Measurements from ENCODE around the gene YIPF3. TPM values are rescaled to one million over a fixed set of nuclear protein-coding genes. Genes with fewer than 3 reads are reported as not detected.

The YIPF3 gene
- total RNA-seq, 2 donors from 2014 or later: 162 to 180 TPM

GRCh38 chr6:43476746-43477145 is 40.0 kb downstream of the YIPF3 start:
- TF ChIP-seq, protein P1, sequence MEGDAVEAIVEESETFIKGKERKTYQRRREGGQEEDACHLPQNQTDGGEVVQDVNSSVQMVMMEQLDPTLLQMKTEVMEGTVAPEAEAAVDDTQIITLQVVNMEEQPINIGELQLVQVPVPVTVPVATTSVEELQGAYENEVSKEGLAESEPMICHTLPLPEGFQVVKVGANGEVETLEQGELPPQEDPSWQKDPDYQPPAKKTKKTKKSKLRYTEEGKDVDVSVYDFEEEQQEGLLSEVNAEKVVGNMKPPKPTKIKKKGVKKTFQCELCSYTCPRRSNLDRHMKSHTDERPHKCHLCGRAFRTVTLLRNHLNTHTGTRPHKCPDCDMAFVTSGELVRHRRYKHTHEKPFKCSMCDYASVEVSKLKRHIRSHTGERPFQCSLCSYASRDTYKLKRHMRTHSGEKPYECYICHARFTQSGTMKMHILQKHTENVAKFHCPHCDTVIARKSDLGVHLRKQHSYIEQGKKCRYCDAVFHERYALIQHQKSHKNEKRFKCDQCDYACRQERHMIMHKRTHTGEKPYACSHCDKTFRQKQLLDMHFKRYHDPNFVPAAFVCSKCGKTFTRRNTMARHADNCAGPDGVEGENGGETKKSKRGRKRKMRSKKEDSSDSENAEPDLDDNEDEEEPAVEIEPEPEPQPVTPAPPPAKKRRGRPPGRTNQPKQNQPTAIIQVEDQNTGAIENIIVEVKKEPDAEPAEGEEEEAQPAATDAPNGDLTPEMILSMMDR (IDR thresholded peaks at IDR 0.05): no peak
- TF ChIP-seq POLR2AphosphoS5 (IDR thresholded peaks at IDR 0.05) (no peak), POLR2A (IDR thresholded peaks at IDR 0.05) (no peak)
- Histone ChIP-seq H3K9me3 (no peaks in the 10 kb centered on the region), H3K4me1 (replicated peaks) (peaks cover 7% of the 10 kb centered on the region), H3K27ac (peak overlapping the region; percentile 81 to 83), H3K36me3 (no peaks in the 10 kb centered on the region), H3K4me3 (peak overlapping the region; percentile 61 to 85), H3K27me3 (replicated peaks; ENCODE audit: insufficient read depth) (no peaks in the 10 kb centered on the region)
- intact Hi-C loops (cut with DNase I): no loop called here
- WGBS: 15% methylated on average over 2 of the region's 2 CpGs
- DNase-seq (ENCODE audit: low spot score): no peak

DNA sequence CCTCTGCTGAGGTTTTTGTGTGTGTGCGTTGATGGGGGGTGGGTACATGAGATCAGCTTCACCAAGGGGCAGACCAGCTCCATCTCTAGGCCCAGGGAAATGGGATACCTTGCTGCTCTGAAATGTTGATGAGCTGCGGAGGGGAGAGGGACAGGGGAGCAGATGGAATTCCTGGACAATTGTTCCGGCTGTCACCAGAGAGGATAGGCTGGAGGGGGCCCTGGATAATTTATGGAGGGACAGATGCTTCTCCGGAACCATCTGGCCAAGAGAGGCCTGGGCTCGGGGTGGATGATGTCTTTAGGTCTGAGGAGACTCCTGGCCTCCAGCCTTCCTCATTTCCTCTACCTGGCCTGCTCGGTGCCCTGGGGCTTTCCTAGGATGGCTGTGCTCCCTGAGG is 41.2 kb downstream of the YIPF3 start:
- Histone ChIP-seq H3K27ac (no peak overlapping the region), H3K27me3 (replicated peaks; ENCODE audit: insufficient read depth) (no peaks in the 10 kb centered on the region), H3K9me3 (no peaks in the 10 kb centered on the region), H3K4me1 (replicated peaks) (peaks cover 7% of the 10 kb centered on the region), H3K4me3 (no peak overlapping the region), H3K36me3 (no peaks in the 10 kb centered on the region)
- intact Hi-C loops (cut with DNase I): no loop called here
- DNase-seq (ENCODE audit: low spot score): no peak
- WGBS: 79% methylated on average over 6 of the region's 6 CpGs
- no peak for TF ChIP-seq POLR2AphosphoS5 (IDR thresholded peaks at IDR 0.05)
- TF ChIP-seq, protein P1 (IDR thresholded peaks at IDR 0.05): no peak
- no peak for TF ChIP-seq POLR2A (IDR thresholded peaks at IDR 0.05)

DNA sequence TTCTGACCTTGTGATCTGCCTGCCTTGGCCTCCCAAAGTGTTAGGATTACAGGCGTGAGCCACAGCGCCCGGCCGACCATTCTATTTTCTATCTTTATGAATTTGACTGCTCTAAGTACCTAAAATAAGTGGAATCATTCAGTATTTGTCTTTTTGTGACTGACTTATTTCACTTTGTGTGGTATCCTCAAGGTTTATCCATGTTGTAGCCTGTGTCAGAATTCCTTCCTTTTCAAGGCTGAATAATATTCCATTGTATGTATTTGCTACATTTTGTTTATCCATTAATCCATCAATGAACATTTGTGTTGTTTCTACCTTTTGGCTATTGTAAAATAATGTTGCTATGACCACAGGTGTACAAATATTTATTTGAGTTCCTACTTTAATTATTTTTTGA is 44.2 kb downstream of the YIPF3 start:
- Histone ChIP-seq H3K27me3 (replicated peaks; ENCODE audit: insufficient read depth) (no peaks in the 10 kb centered on the region), H3K4me3 (no peak overlapping the region), H3K36me3 (no peaks in the 10 kb centered on the region), H3K4me1 (replicated peaks) (no peaks in the 10 kb centered on the region), H3K9me3 (no peaks in the 10 kb centered on the region), H3K27ac (no peak overlapping the region)
- intact Hi-C loops (cut with DNase I): no loop called here
- 98% methylated on average over 4 of the region's 4 CpGs for WGBS
- no peak for TF ChIP-seq POLR2AphosphoS5 (IDR thresholded peaks at IDR 0.05)
- TF ChIP-seq, protein P1 (IDR thresholded peaks at IDR 0.05): no peak
- no peak for TF ChIP-seq POLR2A (IDR thresholded peaks at IDR 0.05)
- DNase-seq (ENCODE audit: low spot score): no peak

DNA sequence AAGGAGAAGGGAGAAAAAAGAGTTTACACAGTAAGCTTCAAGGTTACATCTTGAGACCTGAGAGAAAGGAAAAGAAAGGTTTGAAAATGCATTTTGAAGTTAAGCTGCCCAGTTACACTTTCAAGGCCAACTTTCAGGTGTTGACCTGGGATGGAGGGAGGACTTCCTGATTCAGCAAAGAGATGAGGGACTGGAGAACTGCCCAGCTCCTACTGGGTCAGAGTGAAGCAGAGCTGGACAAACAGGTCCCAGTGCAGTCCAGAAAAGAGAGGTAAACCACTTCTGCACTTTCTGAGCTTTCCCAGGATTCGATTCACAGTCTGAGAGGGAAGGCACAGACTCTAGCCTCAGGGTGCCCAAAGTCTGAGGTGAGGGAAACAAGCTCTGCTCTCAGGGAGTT is 45.3 kb downstream of the YIPF3 start:
- 39% methylated on average over 1 of the region's 1 CpG for WGBS
- no peaks in the 10 kb centered on the region for H3K9me3 ChIP-seq
- no peaks in the 10 kb centered on the region for H3K27me3 ChIP-seq (replicated peaks; ENCODE audit: insufficient read depth)
- intact Hi-C loops (cut with DNase I): no loop called here
- TF ChIP-seq POLR2A (IDR thresholded peaks at IDR 0.05) (no peak), POLR2AphosphoS5 (IDR thresholded peaks at IDR 0.05) (no peak)
- TF ChIP-seq, protein P1 (IDR thresholded peaks at IDR 0.05): no peak
- H3K27ac ChIP-seq: no peak overlapping the region
- no peaks in the 10 kb centered on the region for H3K36me3 ChIP-seq
- H3K4me1 ChIP-seq (replicated peaks): no peaks in the 10 kb centered on the region
- DNase-seq (ENCODE audit: low spot score): no peak
- H3K4me3 ChIP-seq: no peak overlapping the region

DNA sequence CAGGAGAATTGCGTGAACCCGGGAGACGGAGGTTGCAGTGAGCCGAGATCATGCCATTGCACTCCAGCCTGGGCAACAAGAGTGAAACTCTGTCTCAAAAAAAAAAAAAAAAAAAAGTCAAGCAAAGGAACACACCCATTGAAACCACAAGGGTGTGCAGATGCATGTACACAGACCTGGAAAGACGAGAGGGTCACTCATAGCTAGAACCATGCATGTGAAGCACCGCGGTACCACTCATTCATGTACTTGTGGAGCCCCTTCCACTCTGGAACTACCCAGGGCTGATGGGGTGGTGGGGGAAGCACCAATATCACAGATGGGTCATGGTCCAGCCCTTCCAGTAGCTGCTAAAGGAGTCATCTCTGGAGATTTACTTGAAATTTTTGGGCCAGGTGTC is 46.8 kb downstream of the YIPF3 start:
- TF ChIP-seq POLR2AphosphoS5 (IDR thresholded peaks at IDR 0.05): no peak
- TF ChIP-seq, protein P1 (IDR thresholded peaks at IDR 0.05): no peak
- TF ChIP-seq POLR2A (IDR thresholded peaks at IDR 0.05): no peak
- no peaks in the 10 kb centered on the region for H3K9me3 ChIP-seq
- WGBS: 91% methylated on average over 7 of the region's 7 CpGs
- no peaks in the 10 kb centered on the region for H3K4me1 ChIP-seq (replicated peaks)
- no peaks in the 10 kb centered on the region for H3K36me3 ChIP-seq
- no peak for DNase-seq (ENCODE audit: low spot score)
- H3K27ac ChIP-seq: no peak overlapping the region
- H3K4me3 ChIP-seq: no peak overlapping the region
- H3K27me3 ChIP-seq (replicated peaks; ENCODE audit: insufficient read depth): no peaks in the 10 kb centered on the region
- intact Hi-C loops (cut with DNase I): no loop called here

Measured in prostate gland (tissue), 2 donors.